PC-3 (cell line): ENCODE measurements around the gene CDKL5. TPM values are rescaled to one million over a fixed set of nuclear protein-coding genes. Genes with fewer than 3 reads are reported as not detected.

ENCODE experiments used
- ATAC-seq: fragments of 200-7000 bp; cut with Tn5 transposase; 2 replicates; pipeline ENCODE4 v1.9.1; 2020; ENCODE audit warnings: mild to moderate bottlenecking, moderate library complexity
- Bru-seq: library from RNA; stranded (reverse); fragments of 400-500 nt; gene quantifications from one replicate; lab custom pipeline; 2021; lab: Mats Ljungman, UMichigan
- BruChase-seq, 2 experiments: library from RNA; stranded (reverse); fragments of 400-500 nt; gene quantifications; one replicate each; lab custom pipeline; 2021; lab: Mats Ljungman, UMichigan
- BruUV-seq: library from RNA; stranded (reverse); fragments of 400-500 nt; replicated peaks from 2 replicates; lab custom pipeline; 2021; lab: Mats Ljungman, UMichigan
- CTCF ChIA-PET: fragments of 300-600 bp; sonication (Branson Sonifier 250); formaldehyde crosslinking; loops from one replicate; lab custom pipeline; 2022; ENCODE audit warnings: antibody characterized with exemption; lab: Charles Lee
- POLR2A ChIA-PET: fragments of 300-600 bp; sonication (Branson Sonifier 250); formaldehyde crosslinking; loops from one replicate; lab custom pipeline; 2022; ENCODE audit warnings: antibody characterized with exemption; ENCODE audit not compliant: unreplicated experiment; lab: Charles Lee
- DNase-seq: peaks from one replicate; pipeline ENCODE4 v3.0.0-alpha.2; 2015
- H2AFZ ChIP-seq: fragments of 300-600 bp; sonication (generic); 2 replicates; pipeline ENCODE4 v1.6.0; 2016; ENCODE audit warnings: antibody characterized with exemption, low read length
- H3F3A ChIP-seq: fragments of 300-600 bp; sonication (generic); one replicate; pipeline ENCODE4 v1.6.0; 2017; ENCODE audit warnings: antibody characterized with exemption, low read length, control low read depth, mild to moderate bottlenecking; ENCODE audit not compliant: unreplicated experiment
- H3K27ac ChIP-seq: fragments of 300-600 bp; sonication (generic); 2 replicates; pipeline ENCODE4 v1.5.1; 2016; ENCODE audit warnings: mild to moderate bottlenecking, low read length
- H3K27me3 ChIP-seq: fragments of 300-600 bp; sonication (generic); 2 replicates; pipeline ENCODE4 v1.6.1; 2016; ENCODE audit warnings: low read length, mixed read lengths
- H3K36me3 ChIP-seq: fragments of 300-600 bp; sonication (generic); 2 replicates; pipeline ENCODE4 v1.6.1; 2016; ENCODE audit warnings: low read depth, mixed run types, low read length, mixed read lengths
- H3K4me1 ChIP-seq: fragments of 300-600 bp; sonication (generic); 2 replicates; pipeline ENCODE4 v1.5.1; 2016; ENCODE audit warnings: low read length; ENCODE audit not compliant: insufficient read depth
- H3K4me2 ChIP-seq: fragments of 300-600 bp; sonication (generic); 2 replicates; pipeline ENCODE4 v1.6.0; 2016; ENCODE audit warnings: low read length
- H3K4me3 ChIP-seq: fragments of 300-600 bp; sonication (generic); 2 replicates; pipeline ENCODE4 v1.5.1; 2016; ENCODE audit warnings: mild to moderate bottlenecking, low read length, mixed read lengths
- H3K79me2 ChIP-seq: fragments of 300-600 bp; sonication (generic); 2 replicates; pipeline ENCODE4 v1.6.1; 2017; ENCODE audit warnings: low read length, mixed read lengths
- H3K9ac ChIP-seq: fragments of 300-600 bp; sonication (generic); 2 replicates; pipeline ENCODE4 v1.6.0; 2016; ENCODE audit warnings: mild to moderate bottlenecking, low read length
- H3K9me2 ChIP-seq: fragments of 300-600 bp; sonication (generic); replicated peaks from 2 replicates; pipeline ENCODE4 v1.6.1; 2016; ENCODE audit warnings: mixed run types, low read length, mixed read lengths
- H3K9me3 ChIP-seq: fragments of 300-600 bp; sonication (generic); 2 replicates; pipeline ENCODE4 v1.6.1; 2016; ENCODE audit warnings: low read length, mixed read lengths
- H4K20me1 ChIP-seq: fragments of 300-600 bp; sonication (generic); 2 replicates; pipeline ENCODE4 v1.6.1; 2016; ENCODE audit warnings: low read length, mixed read lengths
- CTCF ChIP-seq: fragments of 300-600 bp; sonication (generic); conservative IDR thresholded peaks from 2 replicates; pipeline ENCODE4 v1.5.1; 2017; ENCODE audit warnings: antibody characterized with exemption, low read depth, mild to moderate bottlenecking, low read length
- EZH2 ChIP-seq: fragments of 300-600 bp; sonication (generic); IDR thresholded peaks from one replicate; pipeline ENCODE4 v1.6.1; 2017; ENCODE audit warnings: antibody characterized with exemption, mild to moderate bottlenecking, low read length; ENCODE audit not compliant: unreplicated experiment
- EZH2phosphoT487 ChIP-seq: fragments of 300-600 bp; sonication (generic); IDR thresholded peaks from 2 replicates; pipeline ENCODE4 v1.6.1; 2018; ENCODE audit warnings: mild to moderate bottlenecking, antibody characterized with exemption, low read length, borderline replicate concordance
- intact Hi-C: fragments of 100-400 bp; cut with micrococcal nuclease; formaldehyde crosslinking; loops from 2 replicates; pipeline ENCODE4 v1.9.0; 2023
- long read RNA-seq: library from polyadenylated mRNA; unstranded; transcript quantifications from one replicate; pipeline ENCODE4 v2.0.0, GENCODE V29; 2021; ENCODE audit not compliant: unreplicated experiment
- total RNA-seq: library from RNA; depleted of rRNA; stranded (reverse); fragments of >200 nt; gene quantifications from 2 replicates; pipeline ENCODE4 v1.2.3, GENCODE V29; 2014; rRNA removed

CDKL5 gene
- total RNA-seq (2.4 and 2.9 TPM in 2 replicates), Bru-seq, nascent RNA (percentile 55 among the genes with signal in this experiment), BruChase-seq, experiment 1, labeled RNA remaining after a 6-hour chase (percentile 53 among the genes with signal in this experiment), BruChase-seq, experiment 2, labeled RNA remaining after a 2-hour chase (percentile 53 among the genes with signal in this experiment)
- long read RNA-seq, partial matches to known transcripts = 4 of 10 reads
- long read RNA-seq, other reads (novel, unspliced or antisense) = 6 of 10 reads

GRCh38 chrX:18425199-18426003 lies at the start of gene CDKL5:
Gene CDKL5 (plus strand): TSS chrX:18425608. CDS start chrX:18507097, 81,489 bp downstream.
- no peaks in the 10 kb centered on the region for H3F3A ChIP-seq
- no peaks in the 10 kb centered on the region for H3K9me2 ChIP-seq
- ChIA-PET CTCF (interaction anchor here (0.6 to 1.0 kb wide), 4 partner anchors 15 to 1392 kb away, joined by 3 to 4 read pairs (median 3); no protein-coding TSS in a partner anchor), POLR2A (no interaction called here)
- H4K20me1 ChIP-seq = no peaks in the 10 kb centered on the region
- peak within 1 kb of the TSS; percentile 67 for H3K9ac ChIP-seq
- intact Hi-C loops = loop anchor here (1.0 to 10.0 kb wide), 2 partner anchors 249 to 279 kb away; partner anchors contain the start of gene PPEF1
- H3K36me3 ChIP-seq = no peaks in the 10 kb centered on the region
- peak within 1 kb of the TSS; percentile 97 for H2AFZ ChIP-seq
- BruUV-seq = no TSS peak
- H3K4me2 ChIP-seq = peak within 1 kb of the TSS; percentile 88
- H3K27ac ChIP-seq = no peak within 1 kb of the TSS
- peak within 1 kb of the TSS; percentile 91 for H3K4me3 ChIP-seq
- DNase-seq (peak; percentile 96), ATAC-seq (peak; percentile 85)
- no peaks in the 10 kb centered on the region for H3K9me3 ChIP-seq
- H3K79me2 ChIP-seq = no peaks in the 10 kb centered on the region
- no peaks in the 10 kb centered on the region for H3K27me3 ChIP-seq
- TF ChIP-seq CTCF (no peak), EZH2 (no peak), EZH2phosphoT487 (no peak)
- H3K4me1 ChIP-seq = peaks cover 9% of the 10 kb centered on the region

DNA sequence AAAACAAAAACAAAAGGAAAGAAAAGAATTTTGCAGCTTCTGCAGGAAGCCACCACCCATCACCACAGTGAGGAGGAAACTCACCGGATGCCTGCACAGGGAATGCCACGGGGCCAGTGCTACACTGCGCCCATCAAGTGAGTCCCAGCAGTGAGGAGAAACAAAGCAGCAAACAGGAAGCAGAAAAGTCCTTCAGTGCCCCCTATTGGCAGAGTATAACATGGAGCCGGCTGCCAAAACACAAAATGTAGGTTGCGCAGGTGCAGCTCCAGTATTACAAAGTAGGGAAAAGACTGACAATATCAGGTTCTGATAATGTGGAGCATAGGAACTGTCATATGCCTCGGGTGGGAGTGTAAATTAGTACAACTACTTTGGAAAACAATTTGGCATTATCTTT lies 47.6 kb upstream of the CDKL5 start:
- Histone ChIP-seq H3K27ac (no peak overlapping the region), H3K4me3 (no peak overlapping the region), H3K9me2 (no peaks in the 10 kb centered on the region), H3K36me3 (no peaks in the 10 kb centered on the region), H3K4me1 (no peaks in the 10 kb centered on the region), H3K79me2 (no peaks in the 10 kb centered on the region), H3K9me3 (no peaks in the 10 kb centered on the region), H3K9ac (no peak overlapping the region), H3K4me2 (no peak overlapping the region), H4K20me1 (no peaks in the 10 kb centered on the region), H3F3A (no peaks in the 10 kb centered on the region), H3K27me3 (no peaks in the 10 kb centered on the region), H2AFZ (no peak overlapping the region)
- CTCF ChIA-PET = interaction anchor here (0.6 kb wide), 2 partner anchors 579 to 963 kb away, joined by 4 to 13 read pairs; no protein-coding TSS in a partner anchor
- TF ChIP-seq EZH2 (no peak), CTCF (peak; percentile 71)
- POLR2A ChIA-PET = no interaction called here
- intact Hi-C loops = loop anchor here (5.0 kb wide), 1 partner anchor 165 kb away; no protein-coding TSS in a partner anchor
- ATAC-seq = peak; percentile 80
- peak; percentile 54 for DNase-seq
- no TSS peak for BruUV-seq
